ENCODE results near the gene FAHD2B.

DNA sequence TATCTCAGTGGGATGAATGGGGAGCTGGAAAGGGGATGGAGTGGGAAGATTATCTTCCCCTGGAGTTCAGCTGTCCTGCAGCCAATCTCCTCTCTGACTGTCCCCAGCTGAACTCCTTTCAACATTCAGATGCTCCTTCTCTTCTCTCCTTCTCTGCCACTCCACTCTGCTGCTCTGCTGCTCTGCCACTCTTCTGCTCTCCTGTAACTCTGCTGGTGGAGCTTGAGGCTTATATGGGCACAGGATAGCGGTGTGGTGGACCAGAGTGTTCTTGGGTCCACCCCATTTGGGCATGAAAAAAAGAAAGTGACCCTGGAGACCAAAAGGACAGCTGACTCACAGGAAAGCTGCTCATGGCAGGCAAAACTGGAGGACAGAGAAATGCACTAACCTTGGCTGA lies 26.6 kb downstream of the FAHD2B start:
- TF ChIP-seq CREB1 (CRISPR knock-in tag; IDR thresholded peaks at IDR 0.05; ENCODE audit: low read depth) (no peak), EZH2phosphoT487 (IDR thresholded peaks at IDR 0.05; ENCODE audit: unreplicated experiment) (no peak), POLR2AphosphoS5 (IDR thresholded peaks at IDR 0.05; ENCODE audit: low read depth) (no peak), EZH2 (IDR thresholded peaks at IDR 0.05; ENCODE audit: low read depth, unreplicated experiment) (no peak), JUNB (IDR thresholded peaks at IDR 0.05; ENCODE audit: unreplicated experiment) (no peak), ZNF114 (CRISPR knock-in tag; IDR thresholded peaks at IDR 0.05) (no peak), STAT1 (IDR thresholded peaks at IDR 0.05; ENCODE audit: unreplicated experiment) (no peak), NANOG (IDR thresholded peaks at IDR 0.05; ENCODE audit: borderline replicate concordance) (no peak)
- TF ChIP-seq, protein P1, sequence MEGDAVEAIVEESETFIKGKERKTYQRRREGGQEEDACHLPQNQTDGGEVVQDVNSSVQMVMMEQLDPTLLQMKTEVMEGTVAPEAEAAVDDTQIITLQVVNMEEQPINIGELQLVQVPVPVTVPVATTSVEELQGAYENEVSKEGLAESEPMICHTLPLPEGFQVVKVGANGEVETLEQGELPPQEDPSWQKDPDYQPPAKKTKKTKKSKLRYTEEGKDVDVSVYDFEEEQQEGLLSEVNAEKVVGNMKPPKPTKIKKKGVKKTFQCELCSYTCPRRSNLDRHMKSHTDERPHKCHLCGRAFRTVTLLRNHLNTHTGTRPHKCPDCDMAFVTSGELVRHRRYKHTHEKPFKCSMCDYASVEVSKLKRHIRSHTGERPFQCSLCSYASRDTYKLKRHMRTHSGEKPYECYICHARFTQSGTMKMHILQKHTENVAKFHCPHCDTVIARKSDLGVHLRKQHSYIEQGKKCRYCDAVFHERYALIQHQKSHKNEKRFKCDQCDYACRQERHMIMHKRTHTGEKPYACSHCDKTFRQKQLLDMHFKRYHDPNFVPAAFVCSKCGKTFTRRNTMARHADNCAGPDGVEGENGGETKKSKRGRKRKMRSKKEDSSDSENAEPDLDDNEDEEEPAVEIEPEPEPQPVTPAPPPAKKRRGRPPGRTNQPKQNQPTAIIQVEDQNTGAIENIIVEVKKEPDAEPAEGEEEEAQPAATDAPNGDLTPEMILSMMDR (conservative IDR thresholded peaks at IDR 0.05; ENCODE audit: low read depth in 2 of 2) = no peak
- TF ChIP-seq, protein P2, sequence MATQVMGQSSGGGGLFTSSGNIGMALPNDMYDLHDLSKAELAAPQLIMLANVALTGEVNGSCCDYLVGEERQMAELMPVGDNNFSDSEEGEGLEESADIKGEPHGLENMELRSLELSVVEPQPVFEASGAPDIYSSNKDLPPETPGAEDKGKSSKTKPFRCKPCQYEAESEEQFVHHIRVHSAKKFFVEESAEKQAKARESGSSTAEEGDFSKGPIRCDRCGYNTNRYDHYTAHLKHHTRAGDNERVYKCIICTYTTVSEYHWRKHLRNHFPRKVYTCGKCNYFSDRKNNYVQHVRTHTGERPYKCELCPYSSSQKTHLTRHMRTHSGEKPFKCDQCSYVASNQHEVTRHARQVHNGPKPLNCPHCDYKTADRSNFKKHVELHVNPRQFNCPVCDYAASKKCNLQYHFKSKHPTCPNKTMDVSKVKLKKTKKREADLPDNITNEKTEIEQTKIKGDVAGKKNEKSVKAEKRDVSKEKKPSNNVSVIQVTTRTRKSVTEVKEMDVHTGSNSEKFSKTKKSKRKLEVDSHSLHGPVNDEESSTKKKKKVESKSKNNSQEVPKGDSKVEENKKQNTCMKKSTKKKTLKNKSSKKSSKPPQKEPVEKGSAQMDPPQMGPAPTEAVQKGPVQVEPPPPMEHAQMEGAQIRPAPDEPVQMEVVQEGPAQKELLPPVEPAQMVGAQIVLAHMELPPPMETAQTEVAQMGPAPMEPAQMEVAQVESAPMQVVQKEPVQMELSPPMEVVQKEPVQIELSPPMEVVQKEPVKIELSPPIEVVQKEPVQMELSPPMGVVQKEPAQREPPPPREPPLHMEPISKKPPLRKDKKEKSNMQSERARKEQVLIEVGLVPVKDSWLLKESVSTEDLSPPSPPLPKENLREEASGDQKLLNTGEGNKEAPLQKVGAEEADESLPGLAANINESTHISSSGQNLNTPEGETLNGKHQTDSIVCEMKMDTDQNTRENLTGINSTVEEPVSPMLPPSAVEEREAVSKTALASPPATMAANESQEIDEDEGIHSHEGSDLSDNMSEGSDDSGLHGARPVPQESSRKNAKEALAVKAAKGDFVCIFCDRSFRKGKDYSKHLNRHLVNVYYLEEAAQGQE (IDR thresholded peaks at IDR 0.05; ENCODE audit: unreplicated experiment) = no peak

Measured in GM23338 (cell line).